Measurements from ENCODE around the gene DDX52.

DNA sequence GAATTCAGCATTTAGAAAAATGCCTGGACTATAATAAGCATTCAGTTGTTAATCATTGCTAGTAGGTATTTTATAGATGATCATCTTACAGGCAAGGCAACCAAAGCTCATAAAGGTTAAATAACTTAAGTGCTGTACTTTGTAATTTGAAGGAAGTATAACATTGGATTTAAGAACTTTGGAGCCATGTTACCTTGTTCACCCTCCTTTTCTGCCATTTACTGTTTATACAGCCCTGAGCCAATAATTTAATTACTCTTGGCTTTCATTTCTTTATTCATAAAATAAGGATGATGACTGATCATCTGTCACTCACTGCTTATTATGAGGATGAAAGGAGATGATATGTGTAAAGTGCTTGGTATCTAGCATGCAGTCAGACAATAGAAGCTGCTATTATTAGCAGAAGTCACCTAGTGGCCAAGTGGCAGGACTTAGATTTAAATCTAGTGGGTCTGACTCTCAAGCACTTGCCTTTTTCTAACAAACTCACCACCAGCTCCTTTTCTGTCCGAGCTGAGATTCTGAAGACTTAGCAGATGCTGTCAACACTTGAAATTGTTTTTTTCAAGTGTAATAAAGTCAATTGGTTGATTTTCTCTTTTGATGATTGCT lies 18.3 kb upstream of the DDX52 start:
- TF ChIP-seq POLR2A (IDR thresholded peaks at IDR 0.05): no peak
- TF ChIP-seq, protein P1, sequence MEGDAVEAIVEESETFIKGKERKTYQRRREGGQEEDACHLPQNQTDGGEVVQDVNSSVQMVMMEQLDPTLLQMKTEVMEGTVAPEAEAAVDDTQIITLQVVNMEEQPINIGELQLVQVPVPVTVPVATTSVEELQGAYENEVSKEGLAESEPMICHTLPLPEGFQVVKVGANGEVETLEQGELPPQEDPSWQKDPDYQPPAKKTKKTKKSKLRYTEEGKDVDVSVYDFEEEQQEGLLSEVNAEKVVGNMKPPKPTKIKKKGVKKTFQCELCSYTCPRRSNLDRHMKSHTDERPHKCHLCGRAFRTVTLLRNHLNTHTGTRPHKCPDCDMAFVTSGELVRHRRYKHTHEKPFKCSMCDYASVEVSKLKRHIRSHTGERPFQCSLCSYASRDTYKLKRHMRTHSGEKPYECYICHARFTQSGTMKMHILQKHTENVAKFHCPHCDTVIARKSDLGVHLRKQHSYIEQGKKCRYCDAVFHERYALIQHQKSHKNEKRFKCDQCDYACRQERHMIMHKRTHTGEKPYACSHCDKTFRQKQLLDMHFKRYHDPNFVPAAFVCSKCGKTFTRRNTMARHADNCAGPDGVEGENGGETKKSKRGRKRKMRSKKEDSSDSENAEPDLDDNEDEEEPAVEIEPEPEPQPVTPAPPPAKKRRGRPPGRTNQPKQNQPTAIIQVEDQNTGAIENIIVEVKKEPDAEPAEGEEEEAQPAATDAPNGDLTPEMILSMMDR (IDR thresholded peaks at IDR 0.05): no peak
- no peak for TF ChIP-seq EP300 (IDR thresholded peaks at IDR 0.05)
